ENCODE data around the gene LAX1.

GRCh38 chr1:203742436-203742835 lies 22.5 kb upstream of the LAX1 start:
- TF ChIP-seq GATA1 (IDR thresholded peaks at IDR 0.05; ENCODE audit: low read depth, low read length), result no peak
- no peak for TF ChIP-seq POLR2A (IDR thresholded peaks at IDR 0.05; ENCODE audit: low read length)

Data from erythroblast (primary cell).